Muscle of back (tissue), 11 donors: Measurements from ENCODE around the gene POFUT1. TPM values are rescaled to one million over a fixed set of nuclear protein-coding genes. Genes with fewer than 3 reads are reported as not detected.

Experiments
- DNase-seq, 3 donors: peaks; one replicate each; pipeline versions ENCODE4 v3.0.0 to v3.0.0-alpha.2; 2013
- polyA plus RNA-seq, 10 donors: library from polyadenylated mRNA; unstranded; fragments of 120-200 nt; gene quantifications; one replicate each; pipeline ENCODE4 v1.2.1, GENCODE V29; 2013; ENCODE audit not compliant: insufficient read length in 10 of 10

Gene POFUT1
- polyA plus RNA-seq, 10 donors, result 27.6 to 36.5 (median 29.8) TPM

GRCh38 chr20:32205843-32206759 lies 1.6 kb upstream of the POFUT1 start:
- DNase-seq, result peak in 2 of 3 donors; percentile 7 to 16

- no peak for DNase-seq
These were observed 687 bp upstream of the POFUT1 start for GRCh38 chr20:32206760-32207625.

GRCh38 chr20:32208499-32209154 lies 947 bp downstream of the POFUT1 start:
- no peak for DNase-seq

GRCh38 chr20:32209850-32210605 lies 2.3 kb downstream of the POFUT1 start:
- no peak for DNase-seq

- no peak for DNase-seq
These were observed 6.2 kb downstream of the POFUT1 start for GRCh38 chr20:32213870-32214269.

- DNase-seq, result no peak
These were observed 7.5 kb downstream of the POFUT1 start for GRCh38 chr20:32215147-32215546.

- DNase-seq, result no peak
These were observed 8.0 kb downstream of the POFUT1 start for GRCh38 chr20:32215729-32216128.

GRCh38 chr20:32216179-32217142 lies 8.8 kb downstream of the POFUT1 start:
- DNase-seq, result no peak

GRCh38 chr20:32218156-32218900 lies 10.6 kb downstream of the POFUT1 start:
- no peak for DNase-seq

- DNase-seq, result no peak
These were observed 16.8 kb downstream of the POFUT1 start for GRCh38 chr20:32224463-32224862.

- no peak for DNase-seq
These were observed 18.7 kb downstream of the POFUT1 start for GRCh38 chr20:32226391-32226790.

- no peak for DNase-seq
These were observed 19.6 kb downstream of the POFUT1 start for GRCh38 chr20:32227306-32227705.

GRCh38 chr20:32227744-32228688 lies 20.3 kb downstream of the POFUT1 start:
- DNase-seq, result no peak

GRCh38 chr20:32229251-32229747 lies 21.6 kb downstream of the POFUT1 start:
- DNase-seq, result no peak

GRCh38 chr20:32230707-32231106 lies 23.0 kb downstream of the POFUT1 start:
- DNase-seq, result no peak

- DNase-seq, result no peak
These were observed 23.6 kb downstream of the POFUT1 start for GRCh38 chr20:32231245-32231644.

GRCh38 chr20:32231847-32232246 lies 24.2 kb downstream of the POFUT1 start:
- peak in 1 of 3 donors; percentile 7 for DNase-seq

GRCh38 chr20:32232326-32232886 lies 24.7 kb downstream of the POFUT1 start:
- DNase-seq, result no peak
